HepG2 (cell line): Measurements from ENCODE around the gene IMPDH1. TPM values are rescaled to one million over a fixed set of nuclear protein-coding genes. Genes with fewer than 3 reads are reported as not detected.

Experiments
- CERS6 ChIP-seq: sonication (generic); formaldehyde crosslinking; IDR thresholded peaks from 2 replicates; pipeline ENCODE4 v1.5.0; 2020; ENCODE audit warnings: missing genetic modification reagents
- EP300 ChIP-seq, 3 experiments: sonication (generic) in 1 of 3; formaldehyde crosslinking in 1 of 3; IDR thresholded peaks; 2 replicates each; pipeline versions ENCODE4 v1.5.1 to v1.6.1; 2011 to 2020; ENCODE audit warnings: low read depth in 2 of 3, low read length in 2 of 3, borderline replicate concordance in 1 of 3, improper control_type of control experiment in 1 of 3, mild to moderate bottlenecking in 1 of 3, missing genetic modification reagents in 1 of 3, moderate library complexity in 1 of 3
- GABPB1 ChIP-seq: IDR thresholded peaks from 2 replicates; pipeline ENCODE4 v1.6.1; 2016; ENCODE audit warnings: mild to moderate bottlenecking, missing genetic modification reagents, moderate library complexity, missing compliant biosample characterization
- GTF2F1 ChIP-seq: fragments of 150-350 bp; IDR thresholded peaks from 2 replicates; pipeline ENCODE4 v1.6.1; 2014; ENCODE audit warnings: low read length
- HINFP ChIP-seq: sonication (generic); formaldehyde crosslinking; IDR thresholded peaks from 2 replicates; pipeline ENCODE4 v1.4.0; 2020; ENCODE audit warnings: low read depth, mild to moderate bottlenecking, missing genetic modification reagents
- JUN ChIP-seq: sonication (generic); formaldehyde crosslinking; IDR thresholded peaks from 2 replicates; pipeline ENCODE4 v1.4.0; 2020; ENCODE audit warnings: mild to moderate bottlenecking, missing genetic modification reagents
- KDM3A ChIP-seq: IDR thresholded peaks from 2 replicates; pipeline ENCODE4 v1.6.1; 2018; ENCODE audit warnings: low read depth, missing compliant biosample characterization
- KLF6 ChIP-seq: IDR thresholded peaks from 2 replicates; pipeline ENCODE4 v1.8.0; 2016; ENCODE audit warnings: missing biosample characterization, missing genetic modification reagents
- LRRFIP1 ChIP-seq: sonication (generic); formaldehyde crosslinking; conservative IDR thresholded peaks from 2 replicates; pipeline ENCODE4 v1.4.0; 2020; ENCODE audit warnings: missing genetic modification reagents
- MLXIP ChIP-seq: sonication (generic); formaldehyde crosslinking; IDR thresholded peaks from 2 replicates; pipeline ENCODE4 v1.9.0; 2021; ENCODE audit warnings: missing genetic modification reagents, borderline replicate concordance
- MTF2 ChIP-seq: sonication (generic); formaldehyde crosslinking; IDR thresholded peaks from 2 replicates; pipeline ENCODE4 v1.5.0; 2020; ENCODE audit warnings: missing genetic modification reagents, borderline replicate concordance
- MYPOP ChIP-seq: sonication (generic); formaldehyde crosslinking; IDR thresholded peaks from 2 replicates; pipeline ENCODE4 v1.8.1; 2023; ENCODE audit warnings: mild to moderate bottlenecking, moderate library complexity, missing genetic modification reagents
- NFKB2 ChIP-seq: sonication (generic); formaldehyde crosslinking; IDR thresholded peaks from 2 replicates; pipeline ENCODE4 v1.4.0; 2020; ENCODE audit warnings: missing genetic modification reagents, borderline replicate concordance
- NR2C2 ChIP-seq: sonication (generic); formaldehyde crosslinking; IDR thresholded peaks from 2 replicates; pipeline ENCODE4 v1.4.0; 2020; ENCODE audit warnings: missing genetic modification reagents, mild to moderate bottlenecking, moderate library complexity, borderline replicate concordance
- TAF1 ChIP-seq: sonication (generic); formaldehyde crosslinking; IDR thresholded peaks from 2 replicates; pipeline ENCODE4 v1.4.0; 2020; ENCODE audit warnings: missing genetic modification reagents
- TAF15 ChIP-seq: fragments of 200-400 bp; formaldehyde crosslinking; IDR thresholded peaks from one replicate; pipeline ENCODE4 v1.6.1; 2018; ENCODE audit warnings: mild to moderate bottlenecking, low read depth, low read length; ENCODE audit not compliant: poor library complexity, severe bottlenecking
- THYN1 ChIP-seq: sonication (generic); formaldehyde crosslinking; IDR thresholded peaks from 2 replicates; pipeline ENCODE4 v1.8.1; 2023; ENCODE audit warnings: low read depth, mild to moderate bottlenecking, moderate library complexity, missing genetic modification reagents, borderline replicate concordance
- ZNF296 ChIP-seq: sonication (generic); formaldehyde crosslinking; conservative IDR thresholded peaks from 2 replicates; pipeline ENCODE4 v1.5.0; 2020; ENCODE audit warnings: mild to moderate bottlenecking, missing genetic modification reagents
- ZNF652 ChIP-seq: IDR thresholded peaks from 2 replicates; pipeline ENCODE4 v1.6.1; 2016; ENCODE audit warnings: low read depth, borderline replicate concordance
- polyA plus RNA-seq, 8 experiments: library from polyadenylated mRNA; depleted of rRNA in 3 of 8; stranded (reverse) in 7 of 8; unstranded in 1 of 8; fragments of >200 nt; fragmentation: Illumina TruSeq in 4 of 8; extraction: Trizol in 4 of 8; gene quantifications; 2 replicates each; pipeline versions ENCODE4 v1.2.1 to v1.2.3, GENCODE V29; 2011 to 2016; ENCODE audit warnings: low read depth in 4 of 8, missing spikeins in 1 of 8, mixed read lengths in 1 of 8; ENCODE audit not compliant: insufficient read depth in 1 of 8
- total RNA-seq, 5 experiments: library from RNA; depleted of rRNA; stranded (reverse); fragments of >200 nt; fragmentation: Illumina TruSeq; extraction: Trizol; gene quantifications; 2 replicates each; pipeline ENCODE4 v1.2.3, GENCODE V29; 2016; ENCODE audit warnings: low read depth in 1 of 5

The IMPDH1 gene
- total and polyA plus RNA-seq, 2 of the 13 experiments (the other 11 are each of a cell fraction or from before 2014, with no cell fraction given) = 22.8 to 34.0 TPM

- TF ChIP-seq MLXIP = no peak
- TF ChIP-seq LRRFIP1 (CRISPR knock-in tag) = no peak
- no peak for TF ChIP-seq CERS6 (CRISPR knock-in tag)
- TF ChIP-seq ZNF652 = no peak
- TF ChIP-seq NR2C2 (CRISPR knock-in tag) = no peak
- TF ChIP-seq NFKB2 (CRISPR knock-in tag) = no peak; the same call in 1 of the 2 replicates
- TF ChIP-seq JUN = no peak
- no peak for TF ChIP-seq EP300 (IDR thresholded peaks at IDR 0.05; ENCODE audit: low read depth in 2 of 2, low read length in 2 of 2)
- TF ChIP-seq EP300 (CRISPR knock-in tag; IDR thresholded peaks at IDR 0.05; ENCODE audit: borderline replicate concordance) = no peak
- TF ChIP-seq MTF2 (CRISPR knock-in tag) = no peak; the same call in 1 of the 2 replicates
- 0 out of 2 replicates have a peak, but pooled peaks have one; percentile 36 for TF ChIP-seq TAF1 (CRISPR knock-in tag)
- TF ChIP-seq GABPB1 (CRISPR knock-in tag) = peak; percentile 34; the same call in 1 of the 2 replicates
- no peak for TF ChIP-seq ZNF296 (CRISPR knock-in tag)
- no peak for TF ChIP-seq THYN1 (CRISPR knock-in tag)
- no peak for TF ChIP-seq HINFP (CRISPR knock-in tag)
- TF ChIP-seq GTF2F1 = no peak
- TF ChIP-seq MYPOP (CRISPR knock-in tag) = peak; percentile 82
- no peak for TF ChIP-seq TAF15
- TF ChIP-seq KLF6 (CRISPR knock-in tag) = 0 out of 2 replicates have a peak, but pooled peaks have one; percentile 34
- TF ChIP-seq KDM3A (CRISPR knock-in tag) = no peak
These were observed at the start of gene IMPDH1 (continued) for GRCh38 chr7:128409596-128410450.
